HepG2 (cell line): Measurements from ENCODE around the gene GABARAPL2. TPM values are rescaled to one million over a fixed set of nuclear protein-coding genes. Genes with fewer than 3 reads are reported as not detected.

Experiments used
- CAMTA2 ChIP-seq: sonication (generic); formaldehyde crosslinking; IDR thresholded peaks from 2 replicates; pipeline ENCODE4 v1.4.0; 2020; ENCODE audit warnings: mild to moderate bottlenecking, missing genetic modification reagents, borderline replicate concordance
- HHEX ChIP-seq: IDR thresholded peaks from 2 replicates; pipeline ENCODE4 v1.6.1; 2016; ENCODE audit warnings: control low read depth
- HMG20B ChIP-seq: conservative IDR thresholded peaks from 2 replicates; pipeline ENCODE4 v1.6.1; 2016; ENCODE audit warnings: missing genetic modification reagents, missing compliant biosample characterization
- MLLT10 ChIP-seq: sonication (generic); formaldehyde crosslinking; IDR thresholded peaks from 2 replicates; pipeline ENCODE4 v1.4.0; 2020; ENCODE audit warnings: missing genetic modification reagents
- NONO ChIP-seq, 2 experiments: fragments of 450-650 bp in 1 of 2; sonication (generic) in 1 of 2; formaldehyde crosslinking in 1 of 2; IDR thresholded peaks in 1 of 2; conservative IDR thresholded peaks in 1 of 2; 2 replicates each; pipeline versions ENCODE4 v1.6.1 to v1.8.0; 2017 to 2022; ENCODE audit warnings: mild to moderate bottlenecking in 1 of 2, missing genetic modification reagents in 1 of 2, moderate library complexity in 1 of 2
- PLRG1 ChIP-seq: fragments of 450-650 bp; conservative IDR thresholded peaks from 2 replicates; pipeline ENCODE4 v1.6.1; 2016
- RBAK ChIP-seq: sonication (generic); formaldehyde crosslinking; IDR thresholded peaks from 2 replicates; pipeline ENCODE4 v1.5.1; 2020; ENCODE audit warnings: mild to moderate bottlenecking, missing genetic modification reagents
- RORA ChIP-seq: sonication (generic); formaldehyde crosslinking; IDR thresholded peaks from 2 replicates; pipeline ENCODE4 v1.5.0; 2020; ENCODE audit warnings: mild to moderate bottlenecking, missing genetic modification reagents, moderate library complexity
- SOX13 ChIP-seq, 3 experiments: fragments of 450-650 bp in 1 of 3; sonication (generic) in 1 of 3; formaldehyde crosslinking in 1 of 3; IDR thresholded peaks in 2 of 3; conservative IDR thresholded peaks in 1 of 3; 2 replicates each; pipeline versions ENCODE4 v1.5.0 to v1.6.1; 2016 to 2020; ENCODE audit warnings: antibody characterized with exemption in 1 of 3, mild to moderate bottlenecking in 1 of 3, missing compliant biosample characterization in 1 of 3, missing genetic modification reagents in 1 of 3, moderate library complexity in 1 of 3
- SRSF1 ChIP-seq: fragments of 200-400 bp; formaldehyde crosslinking; optimal IDR thresholded peaks from 2 replicates; pipeline ENCODE3; 2017; ENCODE audit warnings: mild to moderate bottlenecking, low read depth, low read length, moderate library complexity
- THAP11 ChIP-seq: IDR thresholded peaks from 2 replicates; pipeline ENCODE4 v1.6.1; 2016; ENCODE audit warnings: missing biosample characterization, missing genetic modification reagents
- THYN1 ChIP-seq: sonication (generic); formaldehyde crosslinking; IDR thresholded peaks from 2 replicates; pipeline ENCODE4 v1.8.1; 2023; ENCODE audit warnings: low read depth, mild to moderate bottlenecking, moderate library complexity, missing genetic modification reagents, borderline replicate concordance
- TRIM24 ChIP-seq: sonication (generic); formaldehyde crosslinking; IDR thresholded peaks from 2 replicates; pipeline ENCODE4 v1.8.0; 2022; ENCODE audit warnings: mild to moderate bottlenecking, missing genetic modification reagents
- ZKSCAN8 ChIP-seq: IDR thresholded peaks from 2 replicates; pipeline ENCODE4 v1.6.1; 2016; ENCODE audit warnings: borderline replicate concordance, missing genetic modification reagents, missing compliant biosample characterization
- ZNF589 ChIP-seq: sonication (generic); formaldehyde crosslinking; conservative IDR thresholded peaks from 2 replicates; pipeline ENCODE4 v1.8.0; 2022; ENCODE audit warnings: mild to moderate bottlenecking, moderate library complexity, missing genetic modification reagents
- polyA plus RNA-seq, 8 experiments: library from polyadenylated mRNA; depleted of rRNA in 3 of 8; stranded (reverse) in 7 of 8; unstranded in 1 of 8; fragments of >200 nt; fragmentation: Illumina TruSeq in 4 of 8; extraction: Trizol in 4 of 8; gene quantifications; 2 replicates each; pipeline versions ENCODE4 v1.2.1 to v1.2.3, GENCODE V29; 2011 to 2016; ENCODE audit warnings: low read depth in 4 of 8, missing spikeins in 1 of 8, mixed read lengths in 1 of 8; ENCODE audit not compliant: insufficient read depth in 1 of 8
- total RNA-seq, 5 experiments: library from RNA; depleted of rRNA; stranded (reverse); fragments of >200 nt; fragmentation: Illumina TruSeq; extraction: Trizol; gene quantifications; 2 replicates each; pipeline ENCODE4 v1.2.3, GENCODE V29; 2016; ENCODE audit warnings: low read depth in 1 of 5
- TF ChIP-seq, protein P1 (sequence below): sonication (generic); formaldehyde crosslinking; IDR thresholded peaks from 2 replicates; pipeline ENCODE4 v1.9.0; 2021; ENCODE audit warnings: missing genetic modification reagents, borderline replicate concordance
- TF ChIP-seq, protein P2 (sequence below): sonication (generic); formaldehyde crosslinking; IDR thresholded peaks from 2 replicates; pipeline ENCODE4 v1.5.1; 2020; ENCODE audit warnings: mild to moderate bottlenecking, missing genetic modification reagents, borderline replicate concordance
- TF ChIP-seq, protein P3 (sequence below): sonication (generic); formaldehyde crosslinking; IDR thresholded peaks from 2 replicates; pipeline ENCODE4 v1.5.1; 2020; ENCODE audit warnings: missing genetic modification reagents, mild to moderate bottlenecking, borderline replicate concordance
- TF ChIP-seq, protein P4 (sequence below): sonication (generic); formaldehyde crosslinking; IDR thresholded peaks from 2 replicates; pipeline ENCODE4 v1.4.0; 2020; ENCODE audit warnings: missing genetic modification reagents

The GABARAPL2 gene
- total and polyA plus RNA-seq, 2 of the 13 experiments (the other 11 are each of a cell fraction or from before 2014, with no cell fraction given), result 76.4 to 83.0 TPM

DNA sequence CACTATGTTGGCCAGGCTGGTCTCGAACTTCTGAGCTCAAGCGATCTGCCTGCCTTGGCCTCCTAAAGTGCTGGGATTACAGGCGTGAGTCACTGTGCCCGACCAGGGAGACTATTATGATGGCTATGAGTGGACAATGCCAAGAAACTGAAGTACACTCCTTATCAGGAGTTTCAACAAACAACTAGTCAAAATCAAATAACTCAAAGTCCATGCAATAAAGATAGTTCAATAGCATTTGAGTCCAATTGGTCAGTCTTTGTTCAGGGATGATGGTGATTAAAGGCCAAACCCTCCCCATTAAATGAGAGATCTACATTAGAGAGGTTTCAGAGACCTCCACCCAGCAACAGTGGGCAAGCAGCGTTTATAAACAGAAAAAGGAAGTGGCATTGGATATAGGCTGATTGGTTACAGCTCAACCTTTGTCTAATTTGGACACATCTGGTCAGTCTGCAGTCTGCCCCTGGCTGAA, 38.3 kb upstream of the GABARAPL2 start (continued):
- no peak for TF ChIP-seq THYN1 (CRISPR knock-in tag)
- no peak for TF ChIP-seq HMG20B
- TF ChIP-seq ZNF589 (CRISPR knock-in tag), result no peak
- TF ChIP-seq PLRG1, result no peak
- no peak for TF ChIP-seq MLLT10 (CRISPR knock-in tag)
- no peak for TF ChIP-seq THAP11 (CRISPR knock-in tag)
- no peak for TF ChIP-seq CAMTA2 (CRISPR knock-in tag)
- TF ChIP-seq RBAK, result no peak
- TF ChIP-seq TRIM24, result no peak
- peak; percentile 50; the same call in 1 of the 2 replicates for TF ChIP-seq SOX13 (IDR thresholded peaks at IDR 0.05)
- TF ChIP-seq SOX13 (CRISPR knock-in tag; conservative IDR thresholded peaks at IDR 0.05 in 1 of 2, IDR thresholded peaks at IDR 0.05 in 1 of 2), result peak in 1 of 2 experiments; percentile 75; a peak in 2 of 4 replicates
- TF ChIP-seq HHEX (CRISPR knock-in tag), result 0 out of 2 replicates have a peak, but pooled peaks have one; percentile 18
- TF ChIP-seq, protein P1, sequence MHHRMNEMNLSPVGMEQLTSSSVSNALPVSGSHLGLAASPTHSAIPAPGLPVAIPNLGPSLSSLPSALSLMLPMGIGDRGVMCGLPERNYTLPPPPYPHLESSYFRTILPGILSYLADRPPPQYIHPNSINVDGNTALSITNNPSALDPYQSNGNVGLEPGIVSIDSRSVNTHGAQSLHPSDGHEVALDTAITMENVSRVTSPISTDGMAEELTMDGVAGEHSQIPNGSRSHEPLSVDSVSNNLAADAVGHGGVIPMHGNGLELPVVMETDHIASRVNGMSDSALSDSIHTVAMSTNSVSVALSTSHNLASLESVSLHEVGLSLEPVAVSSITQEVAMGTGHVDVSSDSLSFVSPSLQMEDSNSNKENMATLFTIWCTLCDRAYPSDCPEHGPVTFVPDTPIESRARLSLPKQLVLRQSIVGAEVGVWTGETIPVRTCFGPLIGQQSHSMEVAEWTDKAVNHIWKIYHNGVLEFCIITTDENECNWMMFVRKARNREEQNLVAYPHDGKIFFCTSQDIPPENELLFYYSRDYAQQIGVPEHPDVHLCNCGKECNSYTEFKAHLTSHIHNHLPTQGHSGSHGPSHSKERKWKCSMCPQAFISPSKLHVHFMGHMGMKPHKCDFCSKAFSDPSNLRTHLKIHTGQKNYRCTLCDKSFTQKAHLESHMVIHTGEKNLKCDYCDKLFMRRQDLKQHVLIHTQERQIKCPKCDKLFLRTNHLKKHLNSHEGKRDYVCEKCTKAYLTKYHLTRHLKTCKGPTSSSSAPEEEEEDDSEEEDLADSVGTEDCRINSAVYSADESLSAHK (CRISPR knock-in tag), result no peak
- no peak for TF ChIP-seq ZKSCAN8 (CRISPR knock-in tag)
- TF ChIP-seq, protein P2, sequence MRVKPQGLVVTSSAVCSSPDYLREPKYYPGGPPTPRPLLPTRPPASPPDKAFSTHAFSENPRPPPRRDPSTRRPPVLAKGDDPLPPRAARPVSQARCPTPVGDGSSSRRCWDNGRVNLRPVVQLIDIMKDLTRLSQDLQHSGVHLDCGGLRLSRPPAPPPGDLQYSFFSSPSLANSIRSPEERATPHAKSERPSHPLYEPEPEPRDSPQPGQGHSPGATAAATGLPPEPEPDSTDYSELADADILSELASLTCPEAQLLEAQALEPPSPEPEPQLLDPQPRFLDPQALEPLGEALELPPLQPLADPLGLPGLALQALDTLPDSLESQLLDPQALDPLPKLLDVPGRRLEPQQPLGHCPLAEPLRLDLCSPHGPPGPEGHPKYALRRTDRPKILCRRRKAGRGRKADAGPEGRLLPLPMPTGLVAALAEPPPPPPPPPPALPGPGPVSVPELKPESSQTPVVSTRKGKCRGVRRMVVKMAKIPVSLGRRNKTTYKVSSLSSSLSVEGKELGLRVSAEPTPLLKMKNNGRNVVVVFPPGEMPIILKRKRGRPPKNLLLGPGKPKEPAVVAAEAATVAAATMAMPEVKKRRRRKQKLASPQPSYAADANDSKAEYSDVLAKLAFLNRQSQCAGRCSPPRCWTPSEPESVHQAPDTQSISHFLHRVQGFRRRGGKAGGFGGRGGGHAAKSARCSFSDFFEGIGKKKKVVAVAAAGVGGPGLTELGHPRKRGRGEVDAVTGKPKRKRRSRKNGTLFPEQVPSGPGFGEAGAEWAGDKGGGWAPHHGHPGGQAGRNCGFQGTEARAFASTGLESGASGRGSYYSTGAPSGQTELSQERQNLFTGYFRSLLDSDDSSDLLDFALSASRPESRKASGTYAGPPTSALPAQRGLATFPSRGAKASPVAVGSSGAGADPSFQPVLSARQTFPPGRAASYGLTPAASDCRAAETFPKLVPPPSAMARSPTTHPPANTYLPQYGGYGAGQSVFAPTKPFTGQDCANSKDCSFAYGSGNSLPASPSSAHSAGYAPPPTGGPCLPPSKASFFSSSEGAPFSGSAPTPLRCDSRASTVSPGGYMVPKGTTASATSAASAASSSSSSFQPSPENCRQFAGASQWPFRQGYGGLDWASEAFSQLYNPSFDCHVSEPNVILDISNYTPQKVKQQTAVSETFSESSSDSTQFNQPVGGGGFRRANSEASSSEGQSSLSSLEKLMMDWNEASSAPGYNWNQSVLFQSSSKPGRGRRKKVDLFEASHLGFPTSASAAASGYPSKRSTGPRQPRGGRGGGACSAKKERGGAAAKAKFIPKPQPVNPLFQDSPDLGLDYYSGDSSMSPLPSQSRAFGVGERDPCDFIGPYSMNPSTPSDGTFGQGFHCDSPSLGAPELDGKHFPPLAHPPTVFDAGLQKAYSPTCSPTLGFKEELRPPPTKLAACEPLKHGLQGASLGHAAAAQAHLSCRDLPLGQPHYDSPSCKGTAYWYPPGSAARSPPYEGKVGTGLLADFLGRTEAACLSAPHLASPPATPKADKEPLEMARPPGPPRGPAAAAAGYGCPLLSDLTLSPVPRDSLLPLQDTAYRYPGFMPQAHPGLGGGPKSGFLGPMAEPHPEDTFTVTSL (CRISPR knock-in tag), result 0 out of 2 replicates have a peak, but pooled peaks have one; percentile 31
- TF ChIP-seq NONO (IDR thresholded peaks at IDR 0.05), result no peak
- no peak for TF ChIP-seq NONO (CRISPR knock-in tag; conservative IDR thresholded peaks at IDR 0.05)
- TF ChIP-seq SRSF1, result no peak
- TF ChIP-seq RORA (CRISPR knock-in tag), result no peak
- TF ChIP-seq, protein P3, sequence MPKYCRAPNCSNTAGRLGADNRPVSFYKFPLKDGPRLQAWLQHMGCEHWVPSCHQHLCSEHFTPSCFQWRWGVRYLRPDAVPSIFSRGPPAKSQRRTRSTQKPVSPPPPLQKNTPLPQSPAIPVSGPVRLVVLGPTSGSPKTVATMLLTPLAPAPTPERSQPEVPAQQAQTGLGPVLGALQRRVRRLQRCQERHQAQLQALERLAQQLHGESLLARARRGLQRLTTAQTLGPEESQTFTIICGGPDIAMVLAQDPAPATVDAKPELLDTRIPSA, result no peak
- TF ChIP-seq, protein P4, sequence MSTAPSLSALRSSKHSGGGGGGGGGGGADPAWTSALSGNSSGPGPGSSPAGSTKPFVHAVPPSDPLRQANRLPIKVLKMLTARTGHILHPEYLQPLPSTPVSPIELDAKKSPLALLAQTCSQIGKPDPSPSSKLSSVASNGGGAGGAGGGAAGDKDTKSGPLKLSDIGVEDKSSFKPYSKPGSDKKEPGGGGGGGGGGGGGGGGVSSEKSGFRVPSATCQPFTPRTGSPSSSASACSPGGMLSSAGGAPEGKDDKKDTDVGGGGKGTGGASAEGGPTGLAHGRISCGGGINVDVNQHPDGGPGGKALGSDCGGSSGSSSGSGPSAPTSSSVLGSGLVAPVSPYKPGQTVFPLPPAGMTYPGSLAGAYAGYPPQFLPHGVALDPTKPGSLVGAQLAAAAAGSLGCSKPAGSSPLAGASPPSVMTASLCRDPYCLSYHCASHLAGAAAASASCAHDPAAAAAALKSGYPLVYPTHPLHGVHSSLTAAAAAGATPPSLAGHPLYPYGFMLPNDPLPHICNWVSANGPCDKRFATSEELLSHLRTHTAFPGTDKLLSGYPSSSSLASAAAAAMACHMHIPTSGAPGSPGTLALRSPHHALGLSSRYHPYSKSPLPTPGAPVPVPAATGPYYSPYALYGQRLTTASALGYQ (CRISPR knock-in tag), result no peak
